RWPE2 (cell line): ENCODE data around the gene COL4A2.

ENCODE experiments used
- ATAC-seq: fragments of 200-7000 bp; cut with Tn5 transposase; 3 replicates; pipeline ENCODE4 v1.9.1; 2021; ENCODE audit warnings: low read depth
- DNase-seq: peaks from one replicate; pipeline ENCODE4 v3.0.0-alpha.2; 2020; ENCODE audit warnings: low spot score
- H3K27ac ChIP-seq: fragments of 450-650 bp; 2 replicates; pipeline ENCODE4 v1.5.1; 2017; ENCODE audit warnings: mild to moderate bottlenecking; ENCODE audit not compliant: poor library complexity, severe bottlenecking
- H3K27me3 ChIP-seq: fragments of 250-450 bp; sonication (Bioruptor Pico); 2 replicates; pipeline ENCODE4 v1.5.1; 2021; ENCODE audit warnings: mild to moderate bottlenecking, moderate library complexity; ENCODE audit not compliant: insufficient read depth, poor library complexity, severe bottlenecking
- H3K36me3 ChIP-seq: fragments of 250-450 bp; sonication (Bioruptor Pico); 2 replicates; pipeline ENCODE4 v1.5.1; 2020; ENCODE audit warnings: low read depth, mild to moderate bottlenecking, moderate library complexity
- H3K4me1 ChIP-seq: fragments of 250-450 bp; sonication (Bioruptor Pico); 2 replicates; pipeline ENCODE4 v1.5.1; 2021; ENCODE audit warnings: mild to moderate bottlenecking, moderate library complexity; ENCODE audit not compliant: insufficient read depth, poor library complexity, severe bottlenecking
- H3K4me3 ChIP-seq: fragments of 250-450 bp; sonication (Bioruptor Pico); 2 replicates; pipeline ENCODE4 v1.5.1; 2021; ENCODE audit warnings: mild to moderate bottlenecking, moderate library complexity; ENCODE audit not compliant: severe bottlenecking
- H3K9me3 ChIP-seq: fragments of 250-450 bp; sonication (Bioruptor Pico); 2 replicates; pipeline ENCODE4 v1.5.1; 2021; ENCODE audit warnings: mild to moderate bottlenecking, moderate library complexity; ENCODE audit not compliant: severe bottlenecking
- TF ChIP-seq, protein P1 (sequence below): fragments of 450-650 bp; IDR thresholded peaks from one replicate; pipeline ENCODE4 v1.5.1; 2017; ENCODE audit warnings: mild to moderate bottlenecking, moderate library complexity; ENCODE audit not compliant: poor library complexity, severe bottlenecking

COL4A2 gene

GRCh38 chr13:110367620-110368019 is 60.5 kb downstream of the COL4A2 start:
- TF ChIP-seq, protein P1, sequence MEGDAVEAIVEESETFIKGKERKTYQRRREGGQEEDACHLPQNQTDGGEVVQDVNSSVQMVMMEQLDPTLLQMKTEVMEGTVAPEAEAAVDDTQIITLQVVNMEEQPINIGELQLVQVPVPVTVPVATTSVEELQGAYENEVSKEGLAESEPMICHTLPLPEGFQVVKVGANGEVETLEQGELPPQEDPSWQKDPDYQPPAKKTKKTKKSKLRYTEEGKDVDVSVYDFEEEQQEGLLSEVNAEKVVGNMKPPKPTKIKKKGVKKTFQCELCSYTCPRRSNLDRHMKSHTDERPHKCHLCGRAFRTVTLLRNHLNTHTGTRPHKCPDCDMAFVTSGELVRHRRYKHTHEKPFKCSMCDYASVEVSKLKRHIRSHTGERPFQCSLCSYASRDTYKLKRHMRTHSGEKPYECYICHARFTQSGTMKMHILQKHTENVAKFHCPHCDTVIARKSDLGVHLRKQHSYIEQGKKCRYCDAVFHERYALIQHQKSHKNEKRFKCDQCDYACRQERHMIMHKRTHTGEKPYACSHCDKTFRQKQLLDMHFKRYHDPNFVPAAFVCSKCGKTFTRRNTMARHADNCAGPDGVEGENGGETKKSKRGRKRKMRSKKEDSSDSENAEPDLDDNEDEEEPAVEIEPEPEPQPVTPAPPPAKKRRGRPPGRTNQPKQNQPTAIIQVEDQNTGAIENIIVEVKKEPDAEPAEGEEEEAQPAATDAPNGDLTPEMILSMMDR = no peak
- Histone ChIP-seq H3K9me3 (no peaks in the 10 kb centered on the region), H3K4me3 (no peak overlapping the region), H3K36me3 (peaks cover 23% of the 10 kb centered on the region), H3K4me1 (no peaks in the 10 kb centered on the region), H3K27me3 (no peaks in the 10 kb centered on the region), H3K27ac (no peak overlapping the region)
- DNase-seq (no peak), ATAC-seq (no peak)

GRCh38 chr13:110368408-110368807 is 61.3 kb downstream of the COL4A2 start:
- no peaks in the 10 kb centered on the region for H3K4me1 ChIP-seq
- TF ChIP-seq, protein P1 = no peak
- no peaks in the 10 kb centered on the region for H3K27me3 ChIP-seq
- no peak overlapping the region for H3K27ac ChIP-seq
- H3K36me3 ChIP-seq = peaks cover 18% of the 10 kb centered on the region
- DNase-seq (no peak), ATAC-seq (no peak)
- no peak overlapping the region for H3K4me3 ChIP-seq
- no peaks in the 10 kb centered on the region for H3K9me3 ChIP-seq

- Histone ChIP-seq H3K4me1 (no peaks in the 10 kb centered on the region), H3K4me3 (no peak overlapping the region), H3K27me3 (no peaks in the 10 kb centered on the region), H3K27ac (no peak overlapping the region), H3K36me3 (peaks cover 15% of the 10 kb centered on the region), H3K9me3 (no peaks in the 10 kb centered on the region)
- ATAC-seq (no peak), DNase-seq (no peak)
- TF ChIP-seq, protein P1 = no peak
These were observed 62.3 kb downstream of the COL4A2 start for GRCh38 chr13:110369400-110369799.

DNA sequence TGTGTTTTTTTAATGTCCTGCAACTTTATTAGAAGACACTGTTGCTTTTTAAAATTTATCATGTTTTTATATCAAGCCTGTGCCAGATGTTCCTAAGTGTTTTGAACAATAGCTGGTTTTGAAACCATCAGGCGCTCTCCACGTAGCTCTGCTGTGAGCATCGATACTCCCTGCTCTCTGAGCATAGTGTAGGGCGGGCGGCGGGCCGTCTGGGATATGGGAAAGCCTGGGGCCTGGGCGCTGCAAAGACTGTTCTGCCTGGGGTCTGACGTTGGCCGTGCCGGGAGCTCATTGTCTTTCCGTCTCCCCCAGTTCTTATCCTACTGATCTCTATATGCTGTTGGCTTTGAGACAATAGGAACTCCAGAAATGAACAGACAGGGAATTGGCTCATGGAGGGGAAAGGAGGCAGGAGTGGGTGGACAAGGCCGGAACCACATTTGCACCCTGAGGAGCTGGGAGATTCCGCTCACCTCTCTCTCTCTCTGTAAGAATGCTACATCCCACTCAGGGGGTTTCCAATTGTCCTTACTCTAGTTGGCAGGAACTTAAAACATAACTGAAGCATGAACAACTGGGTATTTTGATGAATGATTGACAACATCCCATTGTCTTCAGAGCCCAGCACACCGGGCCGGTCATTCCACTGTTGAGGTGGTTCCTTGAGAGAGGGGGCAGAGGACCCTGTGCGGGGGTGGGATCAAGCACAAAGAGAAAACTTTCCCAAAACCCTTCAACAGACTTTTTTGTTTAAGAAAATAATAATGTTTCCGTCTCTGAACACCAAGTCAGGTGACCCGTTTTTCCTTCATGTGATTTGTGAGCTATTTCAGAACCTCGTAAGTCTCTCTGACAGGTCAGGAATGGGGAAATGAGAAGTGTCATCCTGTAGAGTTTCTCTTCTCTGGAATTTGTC is 64.7 kb downstream of the COL4A2 start:
- TF ChIP-seq, protein P1 = no peak
- Histone ChIP-seq H3K36me3 (peaks cover 4% of the 10 kb centered on the region), H3K27me3 (no peaks in the 10 kb centered on the region), H3K4me3 (no peak overlapping the region), H3K27ac (peak overlapping the region; percentile 1), H3K4me1 (no peaks in the 10 kb centered on the region), H3K9me3 (no peaks in the 10 kb centered on the region)
- ATAC-seq = no peak
- no peak for DNase-seq

- Histone ChIP-seq H3K27ac (peak overlapping the region; percentile 1), H3K27me3 (no peaks in the 10 kb centered on the region), H3K4me1 (no peaks in the 10 kb centered on the region), H3K9me3 (no peaks in the 10 kb centered on the region), H3K4me3 (no peak overlapping the region), H3K36me3 (peaks cover 5% of the 10 kb centered on the region; the same call in 1 of the 2 replicates)
- DNase-seq (no peak), ATAC-seq (no peak)
- TF ChIP-seq, protein P1 = no peak
These were observed 65.6 kb downstream of the COL4A2 start for GRCh38 chr13:110372676-110373075.
